Measurements from ENCODE around the gene TEX19.

TEX19 gene

DNA sequence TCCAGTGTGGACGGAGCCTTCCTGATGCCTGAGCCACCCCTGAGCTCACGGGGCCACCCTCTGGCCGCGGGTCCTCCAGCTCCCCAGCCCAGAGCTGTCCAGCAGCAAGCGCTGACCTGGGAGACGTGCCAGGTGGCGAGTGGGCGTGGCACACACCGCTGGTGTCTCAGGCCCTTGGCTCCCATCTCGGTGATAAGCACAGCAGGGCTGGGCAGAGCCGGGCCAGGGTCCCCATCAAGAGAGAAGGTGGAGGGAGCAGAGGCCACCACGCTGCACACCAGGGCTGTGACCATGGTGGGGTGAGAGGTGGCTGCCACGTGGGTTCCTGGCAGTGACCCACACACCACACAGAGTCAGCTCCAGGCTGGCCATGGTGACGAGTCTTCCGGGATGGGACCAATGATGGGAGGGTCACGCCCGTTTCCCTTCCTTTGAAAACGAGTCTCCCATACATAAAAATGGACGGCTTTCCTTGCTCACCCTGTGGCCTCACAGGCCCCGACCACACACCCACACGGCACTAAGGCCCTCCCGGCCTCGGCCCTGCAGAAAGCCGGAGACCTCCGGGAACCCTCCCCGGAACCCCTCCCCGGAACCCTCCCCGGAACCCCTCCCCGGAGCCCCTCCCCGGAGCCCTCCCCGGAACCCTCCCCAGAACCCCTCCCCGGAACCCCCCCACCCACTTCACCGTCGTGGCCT is 29.3 kb downstream of the TEX19 start:
- no peak for DNase-seq (ENCODE audit: low spot score)

DNA sequence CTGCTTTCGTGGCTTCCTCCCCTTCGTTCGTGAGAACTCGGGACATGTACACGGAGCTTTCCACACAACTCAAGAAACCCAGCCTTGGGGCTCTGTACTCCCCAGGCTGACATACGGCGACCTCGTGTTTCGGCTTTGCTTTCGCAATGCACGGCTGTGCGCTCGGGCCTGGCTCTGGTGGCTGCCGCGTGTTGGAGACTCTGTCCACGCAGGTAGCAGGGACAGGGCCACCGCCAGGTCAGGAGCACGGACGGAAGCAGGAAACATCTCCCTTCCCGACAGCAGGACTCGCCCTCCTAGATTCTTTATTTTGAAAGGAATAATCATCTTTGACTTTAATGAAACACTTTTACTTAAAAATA is 29.9 kb downstream of the TEX19 start:
- Histone ChIP-seq H3K27ac (no peak overlapping the region), H3K4me3 (no peak overlapping the region)
- DNase-seq (ENCODE audit: low spot score), result no peak
- TF ChIP-seq, protein P1, sequence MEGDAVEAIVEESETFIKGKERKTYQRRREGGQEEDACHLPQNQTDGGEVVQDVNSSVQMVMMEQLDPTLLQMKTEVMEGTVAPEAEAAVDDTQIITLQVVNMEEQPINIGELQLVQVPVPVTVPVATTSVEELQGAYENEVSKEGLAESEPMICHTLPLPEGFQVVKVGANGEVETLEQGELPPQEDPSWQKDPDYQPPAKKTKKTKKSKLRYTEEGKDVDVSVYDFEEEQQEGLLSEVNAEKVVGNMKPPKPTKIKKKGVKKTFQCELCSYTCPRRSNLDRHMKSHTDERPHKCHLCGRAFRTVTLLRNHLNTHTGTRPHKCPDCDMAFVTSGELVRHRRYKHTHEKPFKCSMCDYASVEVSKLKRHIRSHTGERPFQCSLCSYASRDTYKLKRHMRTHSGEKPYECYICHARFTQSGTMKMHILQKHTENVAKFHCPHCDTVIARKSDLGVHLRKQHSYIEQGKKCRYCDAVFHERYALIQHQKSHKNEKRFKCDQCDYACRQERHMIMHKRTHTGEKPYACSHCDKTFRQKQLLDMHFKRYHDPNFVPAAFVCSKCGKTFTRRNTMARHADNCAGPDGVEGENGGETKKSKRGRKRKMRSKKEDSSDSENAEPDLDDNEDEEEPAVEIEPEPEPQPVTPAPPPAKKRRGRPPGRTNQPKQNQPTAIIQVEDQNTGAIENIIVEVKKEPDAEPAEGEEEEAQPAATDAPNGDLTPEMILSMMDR (IDR thresholded peaks at IDR 0.05), result no peak

More for the DNA sequence above, 29.3 kb downstream of the TEX19 start:
- H3K4me3 ChIP-seq, result no peak overlapping the region
- TF ChIP-seq, protein P1 (IDR thresholded peaks at IDR 0.05), result no peak
- H3K27ac ChIP-seq, result no peak overlapping the region

GRCh38 chr17:82389379-82389778 is 30.3 kb downstream of the TEX19 start:
- H3K4me3 ChIP-seq, result no peak overlapping the region
- TF ChIP-seq, protein P1 (IDR thresholded peaks at IDR 0.05), result no peak
- no peak overlapping the region for H3K27ac ChIP-seq
- no peak for DNase-seq (ENCODE audit: low spot score)

DNA sequence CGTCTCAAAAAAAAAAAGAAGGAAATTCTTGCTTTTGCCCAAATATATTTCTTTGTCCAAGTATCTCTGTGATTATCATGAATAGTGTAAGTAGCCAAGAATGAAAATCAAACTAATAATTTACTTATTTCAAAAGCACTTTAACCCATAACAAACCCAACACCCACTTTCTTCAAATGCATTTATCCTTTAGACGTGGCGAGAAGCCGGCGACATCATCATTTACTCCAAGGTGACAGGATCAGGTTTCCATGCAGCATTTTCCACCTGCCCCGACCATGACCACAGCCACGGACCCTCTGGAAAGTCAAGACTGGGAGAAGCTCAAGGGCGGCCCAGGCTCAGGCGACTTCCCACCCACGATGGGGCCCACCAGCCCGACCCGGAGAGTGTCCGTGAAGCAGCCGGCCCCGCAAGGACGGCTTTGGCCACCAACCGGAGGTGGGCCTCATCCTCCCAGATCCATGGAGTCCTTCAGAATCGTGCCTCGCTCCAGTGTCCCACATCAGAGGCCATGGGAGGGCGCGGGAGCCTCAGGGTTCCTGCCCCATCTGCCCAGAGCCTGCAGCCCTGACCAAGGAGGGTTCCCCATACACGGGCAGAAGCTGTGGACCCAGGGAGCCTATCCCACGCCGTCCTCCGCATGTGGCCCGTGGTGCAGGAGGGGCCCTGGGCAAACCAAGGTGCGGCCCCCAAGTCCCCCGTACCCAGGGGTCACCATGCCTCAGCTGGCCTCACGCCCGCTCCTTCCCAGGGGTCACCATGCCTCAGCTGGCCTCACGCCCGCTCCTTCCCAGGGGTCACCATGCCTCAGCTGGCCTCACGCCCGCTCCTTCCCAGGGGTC is 31.2 kb downstream of the TEX19 start:
- Histone ChIP-seq H3K4me3 (no peak overlapping the region), H3K27ac (no peak overlapping the region)
- no peak for DNase-seq (ENCODE audit: low spot score)
- TF ChIP-seq, protein P1 (IDR thresholded peaks at IDR 0.05), result no peak

- DNase-seq (ENCODE audit: low spot score), result no peak
- Histone ChIP-seq H3K4me3 (no peak overlapping the region), H3K27ac (no peak overlapping the region)
- TF ChIP-seq, protein P1 (IDR thresholded peaks at IDR 0.05), result no peak
These were observed 31.9 kb downstream of the TEX19 start for GRCh38 chr17:82390860-82391435.

DNA sequence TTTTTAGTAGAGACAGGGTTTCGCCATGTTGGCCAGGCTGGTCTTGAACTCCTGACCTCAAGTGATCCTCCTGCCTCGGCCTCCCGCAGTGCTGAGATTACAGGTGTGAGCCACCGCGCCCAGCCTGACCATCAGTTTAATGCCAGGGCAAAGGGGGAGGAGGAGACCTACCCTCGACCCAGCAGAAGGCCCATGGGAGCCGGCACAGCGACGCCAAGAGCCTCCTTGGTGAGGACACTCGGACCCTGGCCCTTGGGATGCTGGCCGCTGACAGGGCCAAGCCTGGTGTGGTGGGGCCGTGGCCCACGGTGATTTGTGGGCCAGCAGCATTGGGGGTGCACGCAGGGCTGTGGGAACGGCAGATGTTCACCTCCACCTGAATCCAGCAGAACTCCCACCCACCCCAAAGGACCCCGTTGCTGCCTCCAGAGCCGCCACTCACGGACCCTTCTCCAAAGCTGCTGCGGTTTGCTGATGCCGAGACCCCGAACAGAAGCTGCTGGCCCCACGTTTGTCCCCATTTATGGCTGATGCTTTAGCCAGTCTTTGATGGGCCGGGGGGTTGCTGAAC is 32.5 kb downstream of the TEX19 start:
- H3K4me3 ChIP-seq, result no peak overlapping the region
- TF ChIP-seq, protein P1 (IDR thresholded peaks at IDR 0.05), result no peak
- H3K27ac ChIP-seq, result no peak overlapping the region
- no peak for DNase-seq (ENCODE audit: low spot score)
